Kidney (tissue), 14 donors: ENCODE results near the gene DSE. TPM values are rescaled to one million over a fixed set of nuclear protein-coding genes. Genes with fewer than 3 reads are reported as not detected.

Source experiments
- DNase-seq, 5 donors: peaks; one replicate each; pipeline ENCODE4 v3.0.0-alpha.2; 2013 to 2020
- FAIRE-seq: peaks from 2 replicates; lab custom pipeline; 2012; peaks lifted over from hg19 to GRCh38; lab: Jason Lieb, UNC
- H3K27ac ChIP-seq, 2 donors: one replicate each; pipeline ENCODE4 v1.7.0; 2013; ENCODE audit warnings: low read depth in 2 of 2, low read length in 2 of 2, inconsistent platforms in 1 of 2
- H3K27me3 ChIP-seq: one replicate; pipeline ENCODE4 v1.7.1; 2013; ENCODE audit warnings: low read length, inconsistent platforms; ENCODE audit not compliant: control insufficient read depth, insufficient read depth
- H3K36me3 ChIP-seq, 3 donors: one replicate each; pipeline versions ENCODE4 v1.7.0 to v1.7.1; 2013; ENCODE audit warnings: low read length in 3 of 3, control low read depth in 1 of 3, inconsistent platforms in 1 of 3; ENCODE audit not compliant: insufficient read depth in 3 of 3, control insufficient read depth in 2 of 3
- H3K4me1 ChIP-seq, 3 donors: one replicate each; pipeline versions ENCODE4 v1.7.0 to v1.7.1; 2013; ENCODE audit warnings: low read length in 3 of 3, inconsistent platforms in 1 of 3, low read depth in 1 of 3; ENCODE audit not compliant: control insufficient read depth in 2 of 3, insufficient read depth in 2 of 3
- H3K4me3 ChIP-seq, 3 donors: one replicate each; pipeline versions ENCODE4 v1.7.0 to v1.8.1; 2013; ENCODE audit warnings: low read length in 3 of 3, control low read depth in 1 of 3, inconsistent platforms in 1 of 3
- H3K9ac ChIP-seq, 3 donors: one replicate each; pipeline versions ENCODE4 v1.7.0 to v1.7.1; 2013; ENCODE audit warnings: low read length in 3 of 3, control low read depth in 1 of 3, inconsistent platforms in 1 of 3
- H3K9me3 ChIP-seq, 3 donors: one replicate each; pipeline versions ENCODE4 v1.7.0 to v1.7.1; 2013; ENCODE audit warnings: low read length in 3 of 3, control low read depth in 1 of 3, inconsistent platforms in 1 of 3; ENCODE audit not compliant: control insufficient read depth in 2 of 3, insufficient read depth in 1 of 3
- CTCF ChIP-seq: IDR thresholded peaks from 3 replicates; pipeline ENCODE4 v1.5.1; 2012; ENCODE audit warnings: mild to moderate bottlenecking, moderate library complexity, borderline replicate concordance; ENCODE audit not compliant: insufficient read depth; ENCODE audit errors: extremely low read depth
- intact Hi-C: fragments of 100-400 bp; cut with DNase I; formaldehyde crosslinking; loops from one replicate; pipeline ENCODE4 v1.11.1; 2022
- polyA plus RNA-seq: library from polyadenylated mRNA; stranded (reverse); fragments of 350-450 nt; fragmentation: Illumina TruSeq; extraction: RNeasy Lipid Tissue Mini Kit (QIAGEN cat#74804); gene quantifications from one replicate; pipeline ENCODE4 v1.2.3, GENCODE V29; 2014; ENCODE audit warnings: low read depth, low replicate concordance; ENCODE audit not compliant: insufficient read depth
- total RNA-seq: library from RNA; stranded (reverse); fragmentation: NEBNext Ultra II Directional; extraction: Animal tissue kit (Norgen Biotek cat#: 25700); gene quantifications from one replicate; pipeline ENCODE4 v1.2.1, GENCODE V29; 2021
- donor health status: control.
- donor health status: control.
- donor health status: control.
- donor health status: control.
- donor health status: control.
- donor health status: DM: yes; HTN: yes; CAD: no.
- donor health status: Normal renal cell carcinoma (clear cell type).

DSE gene
- total and polyA plus RNA-seq, 2 donors from 2014 or later, result 6.9 to 47.7 TPM

- TF ChIP-seq CTCF, result peak; percentile 45
- Histone ChIP-seq H3K4me3 (no peak overlapping the region), H3K27me3 (no peaks in the 10 kb centered on the region), H3K9me3 (no peaks in the 10 kb centered on the region), H3K27ac (no peak overlapping the region), H3K4me1 (peaks cover 0 to 3% (median 0%) of the 10 kb centered on the region in 3 donors), H3K36me3 (no peaks in the 10 kb centered on the region), H3K9ac (no peak overlapping the region)
- peak in 1 of 5 donors; percentile 22 for DNase-seq
- peak; percentile 66 for FAIRE-seq
- intact Hi-C loops, result no loop called here
Observed at GRCh38 chr6:116444092-116444491, 73.3 kb downstream of the DSE start.

GRCh38 chr6:116444575-116444974, 73.8 kb downstream of the DSE start:
- TF ChIP-seq CTCF, result no peak
- Histone ChIP-seq H3K9me3 (no peaks in the 10 kb centered on the region), H3K9ac (no peak overlapping the region), H3K36me3 (no peaks in the 10 kb centered on the region), H3K27ac (no peak overlapping the region), H3K27me3 (no peaks in the 10 kb centered on the region), H3K4me3 (no peak overlapping the region), H3K4me1 (peaks cover 0 to 1% (median 0%) of the 10 kb centered on the region in 3 donors)
- FAIRE-seq, result no peak
- intact Hi-C loops, result no loop called here
- no peak for DNase-seq

GRCh38 chr6:116445102-116445501, 74.4 kb downstream of the DSE start:
- no peaks in the 10 kb centered on the region for H3K4me1 ChIP-seq
- H3K27me3 ChIP-seq, result no peaks in the 10 kb centered on the region
- H3K9me3 ChIP-seq, result no peaks in the 10 kb centered on the region
- intact Hi-C loops, result no loop called here
- H3K9ac ChIP-seq, result no peak overlapping the region
- DNase-seq (no peak), FAIRE-seq (no peak)
- no peak for TF ChIP-seq CTCF
- no peak overlapping the region for H3K27ac ChIP-seq
- H3K4me3 ChIP-seq, result no peak overlapping the region
- no peaks in the 10 kb centered on the region for H3K36me3 ChIP-seq

GRCh38 chr6:116446399-116446798, 75.7 kb downstream of the DSE start:
- Histone ChIP-seq H3K9ac (no peak overlapping the region), H3K27me3 (no peaks in the 10 kb centered on the region), H3K4me1 (no peaks in the 10 kb centered on the region), H3K27ac (no peak overlapping the region), H3K4me3 (no peak overlapping the region), H3K9me3 (no peaks in the 10 kb centered on the region), H3K36me3 (no peaks in the 10 kb centered on the region)
- DNase-seq (no peak), FAIRE-seq (no peak)
- no peak for TF ChIP-seq CTCF
- intact Hi-C loops, result no loop called here
